HepG2 (cell line): ENCODE results near the gene ZNF804A. TPM values are rescaled to one million over a fixed set of nuclear protein-coding genes. Genes with fewer than 3 reads are reported as not detected.

ENCODE experiments used
- ATAC-seq: fragments of 200-7000 bp; cut with Tn5 transposase; 3 replicates; pipeline ENCODE4 v1.9.1; 2020; ENCODE audit warnings: mild to moderate bottlenecking, moderate library complexity
- BruUV-seq: library from RNA; stranded (reverse); fragments of 400-500 nt; replicated peaks from 2 replicates; lab custom pipeline; 2021; lab: Mats Ljungman, UMichigan
- CTCF ChIA-PET: fragments of 300-600 bp; formaldehyde crosslinking; extraction: SDS; loops from one replicate; lab custom pipeline; 2021; ENCODE audit warnings: low total read pairs, inconsistent platforms, low intra/inter-chr PET ratio; lab: Yijun Ruan, JAX
- POLR2A ChIA-PET: fragments of 350-600 bp; sonication (Branson Sonifier 250); formaldehyde crosslinking; loops from one replicate; lab custom pipeline; 2020; ENCODE audit warnings: antibody characterized with exemption, inconsistent platforms; lab: Yijun Ruan, JAX
- DNase-seq: peaks from one replicate; pipeline ENCODE4 v3.0.0-alpha.2; 2015; ENCODE audit warnings: low spot score
- FAIRE-seq: peaks from 3 replicates; lab custom pipeline; 2011; peaks lifted over from hg19 to GRCh38; lab: Jason Lieb, UNC
- H2AFZ ChIP-seq: one replicate; pipeline ENCODE4 v1.6.1; 2011; ENCODE audit warnings: low read length, inconsistent platforms
- H3K27ac ChIP-seq: fragments of 300-600 bp; 3 replicates; pipeline ENCODE4 v1.8.0; 2011; ENCODE audit warnings: mixed run types, mild to moderate bottlenecking, mixed read lengths, low read length, inconsistent platforms; ENCODE audit not compliant: insufficient read depth; ENCODE audit errors: extremely low read length
- H3K27me3 ChIP-seq, 2 experiments: fragments of 200-600 bp in 1 of 2; 2 replicates in 1 of 2; 3 replicates in 1 of 2; pipeline versions ENCODE4 v1.6.0 to v1.8.0; 2011; ENCODE audit warnings: low read length in 2 of 2, mild to moderate bottlenecking in 2 of 2, moderate library complexity in 2 of 2, inconsistent platforms in 1 of 2; ENCODE audit not compliant: insufficient read depth in 2 of 2, control insufficient read depth in 1 of 2
- H3K36me3 ChIP-seq, 2 experiments: fragments of 200-600 bp in 1 of 2; replicated peaks in 1 of 2; 2 replicates in 1 of 2; 3 replicates in 1 of 2; pipeline versions ENCODE4 v1.5.1 to v1.8.0; 2011; ENCODE audit warnings: low read length in 2 of 2, inconsistent platforms in 1 of 2; ENCODE audit not compliant: insufficient read depth in 2 of 2, control insufficient read depth in 1 of 2
- H3K4me1 ChIP-seq: 2 replicates; pipeline ENCODE4 v1.5.1; 2012; ENCODE audit warnings: low read length, inconsistent platforms; ENCODE audit not compliant: insufficient read depth
- H3K4me2 ChIP-seq: 2 replicates; pipeline ENCODE4 v1.6.0; 2011; ENCODE audit warnings: low read depth, low read length, inconsistent platforms
- H3K4me3 ChIP-seq, 3 experiments: fragments of 200-600 bp in 1 of 3; sonication (generic), shearing (Covaris generic) in 1 of 3; replicated peaks in 1 of 3; 2 replicates each; pipeline ENCODE4 v1.5.1; 2011 to 2016; ENCODE audit warnings: low read length in 3 of 3, inconsistent platforms in 2 of 3, low read depth in 2 of 3, mild to moderate bottlenecking in 2 of 3, control low read depth in 1 of 3, mixed read lengths in 1 of 3; ENCODE audit not compliant: insufficient read depth in 1 of 3
- H3K79me2 ChIP-seq: one replicate; pipeline ENCODE4 v1.6.1; 2011; ENCODE audit warnings: low read length, inconsistent platforms; ENCODE audit not compliant: insufficient read depth
- H3K9ac ChIP-seq: 2 replicates; pipeline ENCODE4 v1.6.0; 2011; ENCODE audit warnings: mild to moderate bottlenecking, low read depth, low read length, inconsistent platforms; ENCODE audit not compliant: insufficient read depth
- H3K9me3 ChIP-seq: 2 replicates; pipeline ENCODE4 v1.5.1; 2012; ENCODE audit warnings: mild to moderate bottlenecking, low read length
- H4K20me1 ChIP-seq: 2 replicates; pipeline ENCODE4 v1.6.0; 2011; ENCODE audit warnings: inconsistent platforms, mild to moderate bottlenecking, low read length, moderate library complexity; ENCODE audit not compliant: insufficient read depth
- CEBPG ChIP-seq: IDR thresholded peaks from 2 replicates; pipeline ENCODE4 v1.6.1; 2016
- DRAP1 ChIP-seq: IDR thresholded peaks from 2 replicates; pipeline ENCODE4 v1.6.1; 2016; ENCODE audit warnings: missing genetic modification reagents, missing compliant biosample characterization
- HES4 ChIP-seq: sonication (generic); formaldehyde crosslinking; IDR thresholded peaks from 2 replicates; pipeline ENCODE4 v1.9.0; 2021; ENCODE audit warnings: mild to moderate bottlenecking, missing genetic modification reagents, borderline replicate concordance
- MATR3 ChIP-seq: sonication (generic); formaldehyde crosslinking; IDR thresholded peaks from 2 replicates; pipeline ENCODE4 v1.4.0; 2020; ENCODE audit warnings: missing genetic modification reagents
- NFYC ChIP-seq: IDR thresholded peaks from 2 replicates; pipeline ENCODE4 v1.6.1; 2016; ENCODE audit warnings: missing genetic modification reagents, missing compliant biosample characterization
- RXRA ChIP-seq: sonication (generic); formaldehyde crosslinking; IDR thresholded peaks from 2 replicates; pipeline ENCODE4 v1.5.1; 2020; ENCODE audit warnings: missing genetic modification reagents
- U2AF2 ChIP-seq: fragments of 200-400 bp; formaldehyde crosslinking; IDR thresholded peaks from 2 replicates; pipeline ENCODE4 v1.6.1; 2017; ENCODE audit warnings: low read depth, mild to moderate bottlenecking, low read length
- ZBTB26 ChIP-seq: IDR thresholded peaks from 2 replicates; pipeline ENCODE4 v1.6.1; 2016; ENCODE audit warnings: missing compliant biosample characterization, missing genetic modification reagents, borderline replicate concordance
- ZFP37 ChIP-seq: sonication (generic); formaldehyde crosslinking; IDR thresholded peaks from 2 replicates; pipeline ENCODE4 v1.4.0; 2020; ENCODE audit warnings: missing genetic modification reagents, borderline replicate concordance
- ZNF333 ChIP-seq: sonication (generic); formaldehyde crosslinking; IDR thresholded peaks from 2 replicates; pipeline ENCODE4 v1.4.0; 2020; ENCODE audit warnings: mild to moderate bottlenecking, missing genetic modification reagents, borderline replicate concordance
- ZNF484 ChIP-seq: sonication (generic); formaldehyde crosslinking; IDR thresholded peaks from 2 replicates; pipeline ENCODE4 v1.5.1; 2020; ENCODE audit warnings: mild to moderate bottlenecking, low read depth, missing genetic modification reagents, borderline replicate concordance
- ZNF569 ChIP-seq: sonication (generic); formaldehyde crosslinking; IDR thresholded peaks from 2 replicates; pipeline ENCODE4 v1.5.0; 2020; ENCODE audit warnings: mild to moderate bottlenecking, missing genetic modification reagents, moderate library complexity, borderline replicate concordance
- ZSCAN20 ChIP-seq: sonication (generic); formaldehyde crosslinking; IDR thresholded peaks from 2 replicates; pipeline ENCODE4 v1.4.0; 2020; ENCODE audit warnings: missing genetic modification reagents, mild to moderate bottlenecking, borderline replicate concordance
- WGBS: methylation state at CpG from one replicate; pipeline ENCODE4 v1.1.6; 2017; ENCODE audit warnings: low lambda C conversion rate; 5-methylcytosine and 5-hydroxymethylcytosine counted together
- in situ Hi-C: cut with HindIII; loops from 2 replicates; pipeline ENCODE4 v1.10.0; 2017; ENCODE audit warnings: low pct_unique_long_range_greater_than_20kb; ENCODE audit not compliant: extremely low pct_ligation_motif_present
- intact Hi-C: fragments of 100-400 bp; cut with micrococcal nuclease; formaldehyde crosslinking; loops from one replicate; pipeline ENCODE4 v1.10.0; 2022; ENCODE audit not compliant: unreplicated experiment
- polyA plus RNA-seq, 8 experiments: library from polyadenylated mRNA; depleted of rRNA in 3 of 8; stranded (reverse) in 7 of 8; unstranded in 1 of 8; fragments of >200 nt; fragmentation: Illumina TruSeq in 4 of 8; extraction: Trizol in 4 of 8; gene quantifications; 2 replicates each; pipeline versions ENCODE4 v1.2.1 to v1.2.3, GENCODE V29; 2011 to 2016; ENCODE audit warnings: low read depth in 4 of 8, missing spikeins in 1 of 8, mixed read lengths in 1 of 8; ENCODE audit not compliant: insufficient read depth in 1 of 8
- total RNA-seq, 5 experiments: library from RNA; depleted of rRNA; stranded (reverse); fragments of >200 nt; fragmentation: Illumina TruSeq; extraction: Trizol; gene quantifications; 2 replicates each; pipeline ENCODE4 v1.2.3, GENCODE V29; 2016; ENCODE audit warnings: low read depth in 1 of 5

The ZNF804A gene
- total and polyA plus RNA-seq, 2 of the 13 experiments (the other 11 are each of a cell fraction or from before 2014, with no cell fraction given): 0.07 to 0.09 TPM

- no peak for FAIRE-seq
- Histone ChIP-seq H3K9ac (no peak overlapping the region), H3K4me3 (no peak overlapping the region), H3K4me2 (no peak overlapping the region), H3K9me3 (no peaks in the 10 kb centered on the region), H4K20me1 (no peaks in the 10 kb centered on the region), H3K27ac (no peak overlapping the region), H2AFZ (no peak overlapping the region), H3K36me3 (no peaks in the 10 kb centered on the region), H3K79me2 (no peaks in the 10 kb centered on the region), H3K27me3 (no peaks in the 10 kb centered on the region), H3K4me1 (no peaks in the 10 kb centered on the region)
- intact Hi-C loops (no loop called here), in situ Hi-C loops (no loop called here)
- 3% methylated on average over 3 of the region's 3 CpGs for WGBS
- TF ChIP-seq ZNF333 (CRISPR knock-in tag) (no peak), U2AF2 (no peak), ZSCAN20 (no peak), NFYC (CRISPR knock-in tag) (no peak), DRAP1 (CRISPR knock-in tag) (no peak), ZNF569 (no peak), RXRA (CRISPR knock-in tag) (no peak), HES4 (CRISPR knock-in tag) (no peak), ZNF484 (CRISPR knock-in tag) (no peak), MATR3 (no peak)
- CTCF ChIA-PET: no interaction called here
- POLR2A ChIA-PET: no interaction called here
- no TSS peak for BruUV-seq
- DNase-seq: no peak
- ATAC-seq: no peak
These were observed 129.5 kb downstream of the ZNF804A start for GRCh38 chr2:184727813-184728212.

- intact Hi-C loops: no loop called here
- BruUV-seq: no TSS peak
These were observed 130.1 kb downstream of the ZNF804A start for GRCh38 chr2:184728411-184728810.

More at GRCh38 chr2:184728411-184728810, 130.1 kb downstream of the ZNF804A start:
- H3K27ac ChIP-seq: no peak overlapping the region
- H3K4me3 ChIP-seq: no peak overlapping the region
- H3K4me2 ChIP-seq: no peak overlapping the region
- FAIRE-seq: no peak
- H4K20me1 ChIP-seq: no peaks in the 10 kb centered on the region
- H3K4me1 ChIP-seq: no peaks in the 10 kb centered on the region
- DNase-seq: no peak
- in situ Hi-C loops: no loop called here
- no peaks in the 10 kb centered on the region for H3K36me3 ChIP-seq
- no peaks in the 10 kb centered on the region for H3K27me3 ChIP-seq
- ChIA-PET POLR2A (no interaction called here), CTCF (no interaction called here)
- no peak overlapping the region for H3K9ac ChIP-seq
- no peaks in the 10 kb centered on the region for H3K9me3 ChIP-seq
- ATAC-seq: no peak
- H3K79me2 ChIP-seq: no peaks in the 10 kb centered on the region
- TF ChIP-seq CEBPG (CRISPR knock-in tag) (no peak), ZFP37 (no peak), ZBTB26 (CRISPR knock-in tag) (no peak)
- no peak overlapping the region for H2AFZ ChIP-seq
